Skeletal muscle cell (primary cell): ENCODE results near the gene MTR.
"Not testable (repeated sequence)": the region's sequence is repeated elsewhere in the genome, so short reads cannot be mapped to it uniquely, and the experiment has no call there.

ENCODE experiments used
- DNase-seq: peaks from one replicate; pipeline ENCODE4 v3.0.0-alpha.2; 2010; ENCODE audit warnings: low read depth
- H3K4me3 ChIP-seq: 2 replicates; pipeline ENCODE4 v1.5.1; 2011; ENCODE audit warnings: low read depth, mild to moderate bottlenecking, control low read depth, low read length, moderate library complexity

Gene MTR

GRCh38 chr1:236888126-236888525 lies 93.0 kb downstream of the MTR start:
- DNase-seq = no peak
- no peak overlapping the region for H3K4me3 ChIP-seq

GRCh38 chr1:236888903-236889302 lies 93.8 kb downstream of the MTR start:
- no peak for DNase-seq

GRCh38 chr1:236890152-236891056 lies 95.3 kb downstream of the MTR start:
- no peak for DNase-seq
- H3K4me3 ChIP-seq = no peak overlapping the region

More at GRCh38 chr1:236888903-236889302, 93.8 kb downstream of the MTR start:
- H3K4me3 ChIP-seq = no peak overlapping the region

- no peak for DNase-seq
- no peak overlapping the region for H3K4me3 ChIP-seq
Observed at GRCh38 chr1:236893626-236894545, 98.8 kb downstream of the MTR start.

GRCh38 chr1:236895665-236896387 lies 100.7 kb downstream of the MTR start:
- DNase-seq = no peak
- H3K4me3 ChIP-seq = no peak overlapping the region

GRCh38 chr1:236896716-236897115 lies 101.6 kb downstream of the MTR start:
- DNase-seq = no peak

GRCh38 chr1:236904892-236905741 lies 110.0 kb downstream of the MTR start:
- DNase-seq = peak; percentile 88
- no peak overlapping the region for H3K4me3 ChIP-seq

More at GRCh38 chr1:236896716-236897115, 101.6 kb downstream of the MTR start:
- H3K4me3 ChIP-seq = no peak overlapping the region

GRCh38 chr1:236907205-236907604 lies 112.1 kb downstream of the MTR start:
- DNase-seq = no peak
- no peak overlapping the region for H3K4me3 ChIP-seq

- H3K4me3 ChIP-seq = no peak overlapping the region
- no peak for DNase-seq
Observed at GRCh38 chr1:236908669-236909068, 113.6 kb downstream of the MTR start.

- not testable (repeated sequence) for H3K4me3 ChIP-seq, DNase-seq
Observed at GRCh38 chr1:236911047-236911446, 116.0 kb downstream of the MTR start.

- no peak overlapping the region for H3K4me3 ChIP-seq
- DNase-seq = no peak
Observed at GRCh38 chr1:236913371-236914037, 118.4 kb downstream of the MTR start.

GRCh38 chr1:236914375-236914774 lies 119.3 kb downstream of the MTR start:
- no peak for DNase-seq
- no peak overlapping the region for H3K4me3 ChIP-seq

GRCh38 chr1:236916131-236916800 lies 121.2 kb downstream of the MTR start:
- DNase-seq = no peak
- H3K4me3 ChIP-seq = no peak overlapping the region

GRCh38 chr1:236917448-236917847 lies 122.4 kb downstream of the MTR start:
- no peak overlapping the region for H3K4me3 ChIP-seq
- DNase-seq = no peak

- H3K4me3 ChIP-seq = no peak overlapping the region
- no peak for DNase-seq
Observed at GRCh38 chr1:236920286-236920894, 125.3 kb downstream of the MTR start.

- no peak overlapping the region for H3K4me3 ChIP-seq
- no peak for DNase-seq
Observed at GRCh38 chr1:236921610-236922009, 126.5 kb downstream of the MTR start.

GRCh38 chr1:236922190-236922589 lies 127.1 kb downstream of the MTR start:
- no peak overlapping the region for H3K4me3 ChIP-seq
- no peak for DNase-seq
